Neuronal stem cell (in vitro differentiated cells): Measurements from ENCODE around the gene ADAM19.

Experiments used
- DNase-seq: peaks from one replicate; pipeline ENCODE4 v3.0.0-alpha.2; 2013; ENCODE audit warnings: low spot score
- H2AFZ ChIP-seq: one replicate; pipeline ENCODE4 v1.6.1; 2013; ENCODE audit warnings: mild to moderate bottlenecking, low read length, inconsistent platforms
- H2AK5ac ChIP-seq: 2 replicates; pipeline ENCODE4 v1.6.1; 2013; ENCODE audit warnings: low read depth, mild to moderate bottlenecking, inconsistent platforms, low read length, moderate library complexity, mixed read lengths
- H2BK120ac ChIP-seq: 2 replicates; pipeline ENCODE4 v1.6.1; 2013; ENCODE audit warnings: low read depth, mild to moderate bottlenecking, inconsistent platforms, low read length, moderate library complexity, mixed read lengths
- H2BK12ac ChIP-seq: one replicate; pipeline ENCODE4 v1.6.1; 2013; ENCODE audit warnings: low read length, inconsistent platforms
- H2BK15ac ChIP-seq: 2 replicates; pipeline ENCODE4 v1.6.1; 2013; ENCODE audit warnings: mild to moderate bottlenecking, low read length, inconsistent platforms, mixed read lengths
- H2BK5ac ChIP-seq: one replicate; pipeline ENCODE4 v1.6.1; 2013; ENCODE audit warnings: inconsistent platforms, mild to moderate bottlenecking, low read length, moderate library complexity
- H3K14ac ChIP-seq: one replicate; pipeline ENCODE4 v1.6.1; 2013; ENCODE audit warnings: low read length, inconsistent platforms
- H3K18ac ChIP-seq: 2 replicates; pipeline ENCODE4 v1.6.1; 2013; ENCODE audit warnings: low read length, inconsistent platforms
- H3K23ac ChIP-seq: 2 replicates; pipeline ENCODE4 v1.6.1; 2013; ENCODE audit warnings: low read depth, mild to moderate bottlenecking, mixed read lengths, low read length, inconsistent platforms; ENCODE audit not compliant: poor library complexity
- H3K27ac ChIP-seq: replicated peaks from 3 replicates; pipeline ENCODE4 v1.5.1; 2013; ENCODE audit warnings: low read length, inconsistent platforms
- H3K27me3 ChIP-seq, 3 experiments: 2 replicates each; pipeline ENCODE4 v1.6.1; 2013; ENCODE audit warnings: low read length in 3 of 3, mild to moderate bottlenecking in 2 of 3, inconsistent platforms in 1 of 3, low read depth in 1 of 3, mixed read lengths in 1 of 3, moderate library complexity in 1 of 3; ENCODE audit not compliant: control insufficient read depth in 3 of 3, insufficient read depth in 3 of 3
- H3K36me3 ChIP-seq, 2 donors: replicated peaks in 1 of 2; 2 replicates each; pipeline ENCODE4 v1.6.1; 2013; ENCODE audit warnings: low read length in 2 of 2; ENCODE audit not compliant: control insufficient read depth in 2 of 2, insufficient read depth in 2 of 2
- H3K4ac ChIP-seq: 2 replicates; pipeline ENCODE4 v1.6.1; 2013; ENCODE audit warnings: inconsistent platforms, mild to moderate bottlenecking, low read length, moderate library complexity
- H3K4me1 ChIP-seq, 2 donors: 1 replicate in 1 of 2; 2 replicates in 1 of 2; pipeline ENCODE4 v1.6.1; 2013; ENCODE audit warnings: low read length in 2 of 2, low read depth in 1 of 2; ENCODE audit not compliant: control insufficient read depth in 2 of 2, insufficient read depth in 1 of 2
- H3K4me2 ChIP-seq: one replicate; pipeline ENCODE4 v1.6.1; 2013; ENCODE audit warnings: mild to moderate bottlenecking, low read length, inconsistent platforms; ENCODE audit not compliant: insufficient read depth, poor library complexity, severe bottlenecking
- H3K4me3 ChIP-seq, 2 donors: 2 replicates each; pipeline ENCODE4 v1.5.1; 2013; ENCODE audit warnings: low read length in 2 of 2, mild to moderate bottlenecking in 2 of 2, inconsistent platforms in 1 of 2, moderate library complexity in 1 of 2
- H3K79me1 ChIP-seq: one replicate; pipeline ENCODE4 v1.6.1; 2013; ENCODE audit warnings: low read depth, mild to moderate bottlenecking, inconsistent platforms, low read length, moderate library complexity
- H3K9ac ChIP-seq: one replicate; pipeline ENCODE4 v1.6.1; 2013; ENCODE audit warnings: mild to moderate bottlenecking, low read depth, low read length, inconsistent platforms; ENCODE audit not compliant: poor library complexity
- H3K9me3 ChIP-seq, 2 donors: replicated peaks in 1 of 2; 2 replicates each; pipeline versions ENCODE3 to v1.6.1; 2013; ENCODE audit warnings: low read length in 2 of 2, mild to moderate bottlenecking in 2 of 2, inconsistent platforms in 1 of 2, low read depth in 1 of 2, mixed read lengths in 1 of 2, moderate library complexity in 1 of 2; ENCODE audit not compliant: control insufficient read depth in 2 of 2, insufficient read depth in 1 of 2
- H4K8ac ChIP-seq: one replicate; pipeline ENCODE4 v1.6.1; 2013; ENCODE audit warnings: low read depth, mild to moderate bottlenecking, inconsistent platforms, low read length, moderate library complexity
- H4K91ac ChIP-seq: one replicate; pipeline ENCODE4 v1.6.1; 2013; ENCODE audit warnings: low read length, low read depth, mild to moderate bottlenecking, inconsistent platforms; ENCODE audit not compliant: poor library complexity
- WGBS, 2 donors: extraction: QIAGEN DNeasy Blood & Tissue Kit; methylation state at CpG; one replicate each; pipeline ENCODE4 v1.1.7; 2013; ENCODE audit warnings: missing lambda C conversion rate in 2 of 2, mixed read lengths in 1 of 2; ENCODE audit not compliant: insufficient read length in 2 of 2, insufficient replicate concordance in 1 of 2; ENCODE audit errors: extremely low coverage in 2 of 2; 5-methylcytosine and 5-hydroxymethylcytosine counted together

ADAM19 gene

GRCh38 chr5:157568720-157569119 is 6.9 kb downstream of the ADAM19 start:
- Histone ChIP-seq H2AK5ac (no peak overlapping the region), H3K27ac (no peak overlapping the region), H3K18ac (no peak overlapping the region), H4K91ac (no peak overlapping the region), H3K9ac (no peak overlapping the region), H2BK15ac (no peak overlapping the region), H3K79me1 (no peaks in the 10 kb centered on the region), H3K4ac (no peak overlapping the region), H3K9me3 (no peaks in the 10 kb centered on the region), H2BK120ac (no peak overlapping the region), H2BK12ac (no peak overlapping the region), H2AFZ (no peak overlapping the region), H4K8ac (no peak overlapping the region), H3K4me1 (peaks cover 4 to 15% of the 10 kb centered on the region in 2 donors), H3K27me3 (no peaks in the 10 kb centered on the region), H2BK5ac (no peak overlapping the region), H3K4me2 (no peak overlapping the region), H3K23ac (no peak overlapping the region), H3K36me3 (peaks cover 0 to 3% of the 10 kb centered on the region in 2 donors), H3K14ac (no peak overlapping the region), H3K4me3 (no peak overlapping the region)
- DNase-seq = no peak
- WGBS, 2 donors = no CpG with 5 or more reads among the region's 2 CpGs

- WGBS, 2 donors = no CpG with 5 or more reads among the region's 4 CpGs
Measured at GRCh38 chr5:157568222-157568621, 7.4 kb downstream of the ADAM19 start.

GRCh38 chr5:157566902-157567489 is 8.6 kb downstream of the ADAM19 start:
- Histone ChIP-seq H3K23ac (no peak overlapping the region), H3K79me1 (no peaks in the 10 kb centered on the region), H3K4ac (no peak overlapping the region), H3K27ac (no peak overlapping the region), H2BK5ac (no peak overlapping the region), H3K9me3 (no peaks in the 10 kb centered on the region), H3K18ac (no peak overlapping the region), H3K4me2 (no peak overlapping the region), H3K36me3 (peaks cover 0 to 3% of the 10 kb centered on the region in 2 donors), H2BK15ac (no peak overlapping the region), H3K9ac (no peak overlapping the region), H3K4me1 (peaks cover 6 to 25% of the 10 kb centered on the region in 2 donors), H2AFZ (no peak overlapping the region), H2AK5ac (no peak overlapping the region), H3K4me3 (no peak overlapping the region), H4K8ac (no peak overlapping the region), H3K27me3 (no peaks in the 10 kb centered on the region), H4K91ac (no peak overlapping the region), H3K14ac (no peak overlapping the region), H2BK120ac (no peak overlapping the region), H2BK12ac (no peak overlapping the region)
- no peak for DNase-seq
- WGBS, 2 donors = no CpG with 5 or more reads among the region's 6 CpGs

More at GRCh38 chr5:157568222-157568621, 7.4 kb downstream of the ADAM19 start:
- H3K4me1 ChIP-seq = peaks cover 4 to 17% of the 10 kb centered on the region in 2 donors
- no peaks in the 10 kb centered on the region for H3K79me1 ChIP-seq
- H3K4ac ChIP-seq = no peak overlapping the region
- H4K8ac ChIP-seq = no peak overlapping the region
- H4K91ac ChIP-seq = no peak overlapping the region
- H2BK5ac ChIP-seq = no peak overlapping the region
- H2BK120ac ChIP-seq = no peak overlapping the region
- no peak overlapping the region for H3K23ac ChIP-seq
- no peaks in the 10 kb centered on the region for H3K27me3 ChIP-seq
- no peak for DNase-seq
- H3K4me2 ChIP-seq = no peak overlapping the region
- H2AFZ ChIP-seq = no peak overlapping the region
- no peak overlapping the region for H3K18ac ChIP-seq
- H3K27ac ChIP-seq = no peak overlapping the region
- H2BK15ac ChIP-seq = no peak overlapping the region
- H3K9me3 ChIP-seq = no peaks in the 10 kb centered on the region
- peaks cover 0 to 3% of the 10 kb centered on the region in 2 donors for H3K36me3 ChIP-seq
- H2BK12ac ChIP-seq = no peak overlapping the region
- H3K9ac ChIP-seq = no peak overlapping the region
- H3K14ac ChIP-seq = no peak overlapping the region
- no peak overlapping the region for H3K4me3 ChIP-seq
- H2AK5ac ChIP-seq = no peak overlapping the region

- no peak overlapping the region for H3K4ac ChIP-seq
- no peak overlapping the region for H3K9ac ChIP-seq
- H3K14ac ChIP-seq = no peak overlapping the region
- no peak overlapping the region for H3K4me3 ChIP-seq
- peaks cover 0 to 3% of the 10 kb centered on the region in 2 donors for H3K36me3 ChIP-seq
- no peak overlapping the region for H3K18ac ChIP-seq
- no peak overlapping the region for H2BK5ac ChIP-seq
- no peak overlapping the region for H3K4me2 ChIP-seq
- no CpG with 5 or more reads among the region's 13 CpGs for WGBS, 2 donors
- H3K9me3 ChIP-seq = no peaks in the 10 kb centered on the region
- H3K4me1 ChIP-seq = peaks cover 10 to 26% of the 10 kb centered on the region in 2 donors
- H2BK12ac ChIP-seq = no peak overlapping the region
- no peak for DNase-seq
- H4K91ac ChIP-seq = no peak overlapping the region
- H3K23ac ChIP-seq = peak overlapping the region; percentile 3
- H2BK15ac ChIP-seq = no peak overlapping the region
- H2AK5ac ChIP-seq = no peak overlapping the region
- peaks cover 1% of the 10 kb centered on the region for H3K79me1 ChIP-seq
- peak overlapping the region; percentile 64 for H2AFZ ChIP-seq
- H2BK120ac ChIP-seq = no peak overlapping the region
- H3K27me3 ChIP-seq = no peaks in the 10 kb centered on the region
- H3K27ac ChIP-seq = peak overlapping the region; percentile 10
- H4K8ac ChIP-seq = no peak overlapping the region
Measured at GRCh38 chr5:157563929-157564716, 11.5 kb downstream of the ADAM19 start.
